PC-9 (cell line): ENCODE results near the gene SMAD6. TPM values are rescaled to one million over a fixed set of nuclear protein-coding genes. Genes with fewer than 3 reads are reported as not detected.

Experiments used
- BruUV-seq: library from RNA; stranded (reverse); fragments of 400-500 nt; replicated peaks from 2 replicates; lab custom pipeline; 2021; lab: Mats Ljungman, UMichigan
- CTCF ChIA-PET: fragments of 300-600 bp; sonication (Branson Sonifier 250); formaldehyde crosslinking; loops from one replicate; lab custom pipeline; 2022; ENCODE audit warnings: antibody characterized with exemption; lab: Charles Lee
- POLR2A ChIA-PET: fragments of 300-600 bp; sonication (Branson Sonifier 250); formaldehyde crosslinking; loops from one replicate; lab custom pipeline; 2022; ENCODE audit warnings: antibody characterized with exemption; ENCODE audit not compliant: unreplicated experiment; lab: Charles Lee
- DNase-seq, 2 experiments: peaks; one replicate each; pipeline versions ENCODE4 v3.0.0 to v3.0.0-alpha.2; 2015 to 2022; ENCODE audit warnings: mixed read lengths in 1 of 2
- H2AFZ ChIP-seq: fragments of 200-600 bp; sonication (generic); 2 replicates; pipeline ENCODE4 v1.8.1; 2017; ENCODE audit warnings: antibody characterized with exemption
- H3F3A ChIP-seq: fragments of 200-600 bp; sonication (generic); 2 replicates; pipeline ENCODE4 v1.8.1; 2017; ENCODE audit warnings: antibody characterized with exemption, mild to moderate bottlenecking, low read depth; ENCODE audit not compliant: insufficient read depth
- H3K27ac ChIP-seq: fragments of 200-600 bp; sonication (generic); 2 replicates; pipeline ENCODE4 v1.6.1; 2016; ENCODE audit warnings: mixed run types
- H3K27me3 ChIP-seq: fragments of 200-600 bp; sonication (generic); 2 replicates; pipeline ENCODE4 v1.6.1; 2016; ENCODE audit warnings: low read depth, mixed run types; ENCODE audit not compliant: insufficient read depth
- H3K36me3 ChIP-seq: fragments of 200-600 bp; sonication (generic); 2 replicates; pipeline ENCODE4 v1.6.1; 2016; ENCODE audit warnings: low read depth, mixed run types
- H3K4me1 ChIP-seq: fragments of 200-600 bp; sonication (generic); replicated peaks from 2 replicates; pipeline ENCODE4 v1.6.1; 2016; ENCODE audit warnings: mixed run types; ENCODE audit not compliant: insufficient read depth
- H3K4me2 ChIP-seq: fragments of 200-600 bp; sonication (generic); 2 replicates; pipeline ENCODE4 v1.6.1; 2017; ENCODE audit warnings: mixed run types
- H3K4me3 ChIP-seq: fragments of 200-600 bp; sonication (generic); 2 replicates; pipeline ENCODE4 v1.6.1; 2016; ENCODE audit warnings: mixed run types
- H3K79me2 ChIP-seq: fragments of 200-600 bp; sonication (generic); 2 replicates; pipeline ENCODE4 v1.6.1; 2017; ENCODE audit warnings: low read depth, mixed run types
- H3K9me2 ChIP-seq: fragments of 200-600 bp; sonication (generic); 2 replicates; pipeline ENCODE4 v1.8.1; 2017; ENCODE audit warnings: mild to moderate bottlenecking; ENCODE audit not compliant: insufficient read depth
- H3K9me3 ChIP-seq: fragments of 200-600 bp; sonication (generic); 2 replicates; pipeline ENCODE4 v1.8.1; 2016; ENCODE audit warnings: low read depth; ENCODE audit not compliant: insufficient read depth
- H4K20me1 ChIP-seq: fragments of 200-600 bp; sonication (generic); 2 replicates; pipeline ENCODE4 v1.8.1; 2017; ENCODE audit not compliant: insufficient read depth
- EZH2 ChIP-seq: fragments of 200-600 bp; sonication (generic); IDR thresholded peaks from 2 replicates; pipeline ENCODE4 v1.8.0; 2017; ENCODE audit warnings: antibody characterized with exemption, low read depth
- intact Hi-C: fragments of 100-400 bp; cut with micrococcal nuclease; formaldehyde crosslinking; loops from one replicate; pipeline ENCODE4 v1.10.0; 2022; ENCODE audit not compliant: unreplicated experiment
- total RNA-seq: library from RNA; stranded (reverse); gene quantifications from 2 replicates; pipeline ENCODE4 v1.2.3, GENCODE V29; 2021
- TF ChIP-seq, protein P1 (sequence below): fragments of 200-600 bp; sonication (generic); conservative IDR thresholded peaks from 2 replicates; pipeline ENCODE4 v1.6.1; 2017; ENCODE audit warnings: mixed run types, antibody characterized with exemption, mild to moderate bottlenecking, moderate library complexity

SMAD6 gene
- total RNA-seq, 1 experiment from 2014 or later: 7.1 TPM

- CTCF ChIA-PET: no interaction called here
- Histone ChIP-seq H3K9me3 (no peaks in the 10 kb centered on the region), H3K4me1 (peaks cover 24% of the 10 kb centered on the region), H3K27ac (no peak overlapping the region), H2AFZ (no peak overlapping the region), H4K20me1 (no peaks in the 10 kb centered on the region), H3K79me2 (no peaks in the 10 kb centered on the region), H3K4me2 (no peak overlapping the region), H3K27me3 (no peaks in the 10 kb centered on the region), H3K9me2 (no peaks in the 10 kb centered on the region), H3K4me3 (no peak overlapping the region), H3K36me3 (no peaks in the 10 kb centered on the region), H3F3A (peaks cover 14% of the 10 kb centered on the region; the same call in 1 of the 2 replicates)
- intact Hi-C loops: no loop called here
- POLR2A ChIA-PET: no interaction called here
- no peak for DNase-seq
- BruUV-seq: no TSS peak
- TF ChIP-seq, protein P1, sequence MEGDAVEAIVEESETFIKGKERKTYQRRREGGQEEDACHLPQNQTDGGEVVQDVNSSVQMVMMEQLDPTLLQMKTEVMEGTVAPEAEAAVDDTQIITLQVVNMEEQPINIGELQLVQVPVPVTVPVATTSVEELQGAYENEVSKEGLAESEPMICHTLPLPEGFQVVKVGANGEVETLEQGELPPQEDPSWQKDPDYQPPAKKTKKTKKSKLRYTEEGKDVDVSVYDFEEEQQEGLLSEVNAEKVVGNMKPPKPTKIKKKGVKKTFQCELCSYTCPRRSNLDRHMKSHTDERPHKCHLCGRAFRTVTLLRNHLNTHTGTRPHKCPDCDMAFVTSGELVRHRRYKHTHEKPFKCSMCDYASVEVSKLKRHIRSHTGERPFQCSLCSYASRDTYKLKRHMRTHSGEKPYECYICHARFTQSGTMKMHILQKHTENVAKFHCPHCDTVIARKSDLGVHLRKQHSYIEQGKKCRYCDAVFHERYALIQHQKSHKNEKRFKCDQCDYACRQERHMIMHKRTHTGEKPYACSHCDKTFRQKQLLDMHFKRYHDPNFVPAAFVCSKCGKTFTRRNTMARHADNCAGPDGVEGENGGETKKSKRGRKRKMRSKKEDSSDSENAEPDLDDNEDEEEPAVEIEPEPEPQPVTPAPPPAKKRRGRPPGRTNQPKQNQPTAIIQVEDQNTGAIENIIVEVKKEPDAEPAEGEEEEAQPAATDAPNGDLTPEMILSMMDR: no peak
- no peak for TF ChIP-seq EZH2
Observed at GRCh38 chr15:66821307-66821706, 119.3 kb downstream of the SMAD6 start.

DNA sequence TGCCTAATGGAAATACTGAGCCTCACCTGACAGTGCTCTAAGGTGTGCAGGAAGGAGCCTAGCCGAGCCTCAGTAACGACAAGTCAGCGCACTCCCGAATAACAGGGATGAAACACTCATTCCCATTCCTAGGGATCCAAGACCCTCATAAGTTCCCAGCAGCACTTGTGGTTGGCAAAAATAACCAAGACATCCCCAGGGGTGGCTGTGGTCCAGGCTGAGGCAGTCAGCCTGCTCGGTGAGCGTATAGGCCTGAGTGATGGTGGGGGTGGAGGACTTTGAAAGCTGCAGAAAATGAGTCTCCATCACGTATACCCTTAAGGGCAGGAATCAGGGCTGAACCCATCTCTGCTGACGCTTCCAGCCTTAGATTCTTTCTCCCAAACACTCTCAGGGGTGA lies 120.1 kb downstream of the SMAD6 start:
- Histone ChIP-seq H3K36me3 (no peaks in the 10 kb centered on the region), H3K4me3 (no peak overlapping the region), H3K9me3 (no peaks in the 10 kb centered on the region), H3K4me1 (peaks cover 24% of the 10 kb centered on the region), H3K27me3 (no peaks in the 10 kb centered on the region), H3K9me2 (no peaks in the 10 kb centered on the region), H2AFZ (no peak overlapping the region), H3K27ac (no peak overlapping the region), H3F3A (peaks cover 14% of the 10 kb centered on the region; the same call in 1 of the 2 replicates), H3K4me2 (no peak overlapping the region), H3K79me2 (no peaks in the 10 kb centered on the region), H4K20me1 (no peaks in the 10 kb centered on the region)
- TF ChIP-seq EZH2: no peak
- TF ChIP-seq, protein P1: no peak
- intact Hi-C loops: no loop called here
- no TSS peak for BruUV-seq
- ChIA-PET POLR2A (no interaction called here), CTCF (no interaction called here)
- no peak for DNase-seq

GRCh38 chr15:66822576-66822975 lies 120.5 kb downstream of the SMAD6 start:
- TF ChIP-seq, protein P1: no peak
- no peak for TF ChIP-seq EZH2
- CTCF ChIA-PET: no interaction called here

More at GRCh38 chr15:66822576-66822975, 120.5 kb downstream of the SMAD6 start:
- Histone ChIP-seq H3K4me1 (peaks cover 24% of the 10 kb centered on the region), H3K4me3 (no peak overlapping the region), H3K9me2 (no peaks in the 10 kb centered on the region), H3K9me3 (no peaks in the 10 kb centered on the region), H2AFZ (no peak overlapping the region), H3K36me3 (no peaks in the 10 kb centered on the region), H3K79me2 (no peaks in the 10 kb centered on the region), H4K20me1 (no peaks in the 10 kb centered on the region), H3K4me2 (no peak overlapping the region), H3K27ac (no peak overlapping the region), H3F3A (peaks cover 14% of the 10 kb centered on the region; the same call in 1 of the 2 replicates), H3K27me3 (no peaks in the 10 kb centered on the region)
- BruUV-seq: no TSS peak
- POLR2A ChIA-PET: no interaction called here
- intact Hi-C loops: no loop called here
- DNase-seq: no peak
